ENCODE results near the gene ARSB.

The ARSB gene

DNA sequence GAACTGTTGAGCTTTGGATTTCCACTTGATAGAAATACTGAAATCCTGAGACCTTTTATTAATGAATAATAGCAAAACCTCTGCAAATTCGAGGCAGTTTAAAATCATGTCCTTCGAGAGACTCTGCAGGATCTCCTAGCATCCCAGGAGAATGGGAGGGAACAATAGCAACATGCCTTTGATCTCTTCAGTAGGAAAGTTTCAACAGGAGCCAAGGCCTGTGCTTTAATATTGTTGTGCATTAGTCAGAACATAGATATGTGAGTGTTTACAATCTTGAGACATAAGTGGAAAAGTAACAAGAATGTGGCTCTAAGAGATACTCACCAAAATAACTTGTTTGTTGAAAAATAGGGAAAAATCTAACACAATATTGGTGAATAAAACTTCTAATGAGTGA, 253.2 kb downstream of the ARSB start:
- no peak overlapping the region for H3K27ac ChIP-seq
- no peak overlapping the region for H3K4me3 ChIP-seq
- DNase-seq (ENCODE audit: low spot score): no peak
- no peak for TF ChIP-seq CTCF (IDR thresholded peaks at IDR 0.05)

GRCh38 chr5:78730300-78731094, 254.6 kb downstream of the ARSB start:
- no peak for TF ChIP-seq CTCF (IDR thresholded peaks at IDR 0.05)
- no peak overlapping the region for H3K4me3 ChIP-seq
- no peak for DNase-seq (ENCODE audit: low spot score)
- no peak overlapping the region for H3K27ac ChIP-seq

- Histone ChIP-seq H3K27ac (no peak overlapping the region), H3K4me3 (no peak overlapping the region)
- no peak for TF ChIP-seq CTCF (IDR thresholded peaks at IDR 0.05)
- DNase-seq (ENCODE audit: low spot score): no peak
Measured at GRCh38 chr5:78727786-78728761, 257.0 kb downstream of the ARSB start.
